HAP-1 (cell line): ENCODE data around the gene SIRPD.
A peak's percentile ranks its signal among the peaks of the same experiment; 100 is the strongest.

Source experiments
- DNase-seq, 2 experiments: peaks; one replicate each; pipeline ENCODE4 v3.0.0-alpha.2; 2016 to 2020; ENCODE audit warnings: low spot score in 2 of 2
- H3K27me3 ChIP-seq: fragments of 250-450 bp; sonication (Bioruptor Pico); 2 replicates; pipeline ENCODE4 v1.5.1; 2020; ENCODE audit warnings: low read depth, mild to moderate bottlenecking, moderate library complexity
- H3K36me3 ChIP-seq: fragments of 250-450 bp; sonication (Bioruptor Pico); replicated peaks from 2 replicates; pipeline ENCODE4 v1.5.1; 2020; ENCODE audit warnings: mild to moderate bottlenecking
- H3K4me1 ChIP-seq: fragments of 250-450 bp; sonication (Bioruptor Pico); 2 replicates; pipeline ENCODE4 v1.5.1; 2020; ENCODE audit warnings: mild to moderate bottlenecking
- H3K4me3 ChIP-seq: fragments of 250-450 bp; sonication (Bioruptor Pico); 2 replicates; pipeline ENCODE4 v1.5.1; 2020; ENCODE audit warnings: mild to moderate bottlenecking, moderate library complexity
- H3K9me3 ChIP-seq: fragments of 250-450 bp; sonication (Bioruptor Pico); 2 replicates; pipeline ENCODE4 v1.5.1; 2020; ENCODE audit warnings: mild to moderate bottlenecking, moderate library complexity
- in situ Hi-C: fragments of 300-500 bp; cut with MboI; formaldehyde crosslinking; loops from 3 replicates; pipeline ENCODE4 v1.14.3; 2020; ENCODE audit warnings: low sequenced_read_pairs, inconsistent platforms, mixed read lengths

Gene SIRPD

GRCh38 chr20:1527923-1528322 lies 29.6 kb downstream of the SIRPD start:
- Histone ChIP-seq H3K4me1 (no peaks in the 10 kb centered on the region), H3K9me3 (no peaks in the 10 kb centered on the region), H3K36me3 (no peaks in the 10 kb centered on the region), H3K27me3 (0 out of 2 replicates have a peak, but pooled peaks cover 3% of the 10 kb centered on the region), H3K4me3 (no peak overlapping the region)
- DNase-seq = no peak
- in situ Hi-C loops = no loop called here

GRCh38 chr20:1526896-1527295 lies 30.6 kb downstream of the SIRPD start:
- Histone ChIP-seq H3K4me3 (no peak overlapping the region), H3K4me1 (no peaks in the 10 kb centered on the region), H3K9me3 (no peaks in the 10 kb centered on the region), H3K36me3 (no peaks in the 10 kb centered on the region), H3K27me3 (0 out of 2 replicates have a peak, but pooled peaks cover 3% of the 10 kb centered on the region)
- DNase-seq = no peak
- in situ Hi-C loops = no loop called here

GRCh38 chr20:1526310-1526709 lies 31.2 kb downstream of the SIRPD start:
- Histone ChIP-seq H3K4me3 (no peak overlapping the region), H3K9me3 (no peaks in the 10 kb centered on the region), H3K4me1 (no peaks in the 10 kb centered on the region), H3K27me3 (0 out of 2 replicates have a peak, but pooled peaks cover 3% of the 10 kb centered on the region), H3K36me3 (no peaks in the 10 kb centered on the region)
- no peak for DNase-seq
- in situ Hi-C loops = no loop called here

- in situ Hi-C loops = no loop called here
- Histone ChIP-seq H3K27me3 (0 out of 2 replicates have a peak, but pooled peaks cover 3% of the 10 kb centered on the region), H3K9me3 (no peaks in the 10 kb centered on the region), H3K4me1 (no peaks in the 10 kb centered on the region), H3K4me3 (no peak overlapping the region), H3K36me3 (no peaks in the 10 kb centered on the region)
- DNase-seq = no peak
Observed at GRCh38 chr20:1524004-1524403, 33.5 kb downstream of the SIRPD start.

DNA sequence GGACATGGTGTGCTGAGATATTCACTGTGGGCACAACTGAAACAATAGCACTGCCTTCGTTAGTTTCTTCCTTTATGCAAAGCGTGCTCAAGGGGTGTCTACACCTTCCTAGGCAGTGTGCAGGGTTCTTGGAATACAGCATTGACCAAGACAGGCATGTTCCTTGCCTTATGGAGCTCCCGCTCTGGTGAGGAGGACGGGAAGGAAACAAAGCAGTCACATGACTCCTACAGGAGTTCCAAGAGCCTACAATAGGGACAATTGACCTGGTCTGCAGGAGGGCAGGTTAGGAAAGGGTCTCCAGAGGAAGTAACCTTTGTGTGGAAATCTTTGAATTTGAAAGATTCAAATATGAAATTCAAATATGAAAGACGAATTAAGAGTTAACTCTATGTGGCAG lies 40.5 kb downstream of the SIRPD start:
- Histone ChIP-seq H3K27me3 (no peaks in the 10 kb centered on the region), H3K9me3 (no peaks in the 10 kb centered on the region)
- in situ Hi-C loops = no loop called here

DNA sequence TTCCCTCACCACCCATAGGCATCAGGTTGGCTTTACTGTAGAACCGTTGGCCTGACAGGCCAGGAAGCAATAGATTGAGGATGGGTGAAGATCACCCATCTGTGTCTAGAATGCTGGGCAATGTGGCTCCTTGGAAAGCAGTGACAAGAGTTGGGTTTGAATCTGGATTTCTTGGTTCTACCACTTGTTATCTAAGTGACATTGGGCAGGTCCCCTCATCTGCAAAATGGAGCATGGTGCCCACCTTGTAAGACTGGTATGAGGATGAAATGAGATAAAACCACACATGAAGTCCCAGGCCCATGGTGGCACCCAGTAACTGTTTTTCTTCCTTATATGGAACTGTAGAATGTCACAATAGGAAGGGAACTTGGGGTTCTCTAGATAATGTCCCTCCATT lies 43.7 kb downstream of the SIRPD start:
- H3K36me3 ChIP-seq = no peaks in the 10 kb centered on the region
- in situ Hi-C loops = no loop called here
- H3K9me3 ChIP-seq = no peaks in the 10 kb centered on the region
- no peak for DNase-seq
- H3K4me1 ChIP-seq = no peaks in the 10 kb centered on the region
- no peak overlapping the region for H3K4me3 ChIP-seq
- no peaks in the 10 kb centered on the region for H3K27me3 ChIP-seq

More for the DNA sequence above, 40.5 kb downstream of the SIRPD start:
- DNase-seq = no peak
- H3K36me3 ChIP-seq = no peaks in the 10 kb centered on the region
- H3K4me1 ChIP-seq = no peaks in the 10 kb centered on the region
- no peak overlapping the region for H3K4me3 ChIP-seq

DNA sequence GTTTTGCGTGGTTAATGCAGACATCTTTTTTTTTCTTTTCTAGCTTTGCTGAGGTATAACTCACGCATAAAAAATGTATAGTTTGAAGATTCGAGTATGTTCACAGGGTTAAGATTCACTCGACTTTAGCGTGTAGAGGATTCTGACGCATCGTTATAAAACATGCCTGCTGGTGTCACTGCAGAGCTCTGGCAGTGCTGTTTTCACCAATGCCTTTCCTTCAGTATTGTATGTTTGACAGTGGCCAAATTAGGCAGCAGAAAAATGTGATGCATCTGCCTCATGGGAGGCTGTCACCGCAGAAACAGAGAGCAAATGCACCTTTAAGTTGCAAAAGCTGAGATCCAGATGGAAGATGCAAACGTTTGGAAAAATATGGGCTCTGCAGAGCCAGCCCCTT lies 48.3 kb downstream of the SIRPD start:
- in situ Hi-C loops = no loop called here
- no peak for DNase-seq
- no peaks in the 10 kb centered on the region for H3K36me3 ChIP-seq

GRCh38 chr20:1508574-1508973 lies 48.9 kb downstream of the SIRPD start:
- no peak overlapping the region for H3K4me3 ChIP-seq
- in situ Hi-C loops = no loop called here
- no peaks in the 10 kb centered on the region for H3K36me3 ChIP-seq
- no peaks in the 10 kb centered on the region for H3K4me1 ChIP-seq
- no peaks in the 10 kb centered on the region for H3K27me3 ChIP-seq
- no peaks in the 10 kb centered on the region for H3K9me3 ChIP-seq
- DNase-seq = no peak

More for the DNA sequence above, 48.3 kb downstream of the SIRPD start:
- H3K4me1 ChIP-seq = no peaks in the 10 kb centered on the region
- no peaks in the 10 kb centered on the region for H3K27me3 ChIP-seq
- H3K9me3 ChIP-seq = no peaks in the 10 kb centered on the region
- no peak overlapping the region for H3K4me3 ChIP-seq

- no peak overlapping the region for H3K4me3 ChIP-seq
- H3K36me3 ChIP-seq = no peaks in the 10 kb centered on the region
- H3K27me3 ChIP-seq = no peaks in the 10 kb centered on the region
- no peaks in the 10 kb centered on the region for H3K9me3 ChIP-seq
- in situ Hi-C loops = no loop called here
- no peak for DNase-seq
- H3K4me1 ChIP-seq = no peaks in the 10 kb centered on the region
Observed at GRCh38 chr20:1507276-1507675, 50.2 kb downstream of the SIRPD start.

DNA sequence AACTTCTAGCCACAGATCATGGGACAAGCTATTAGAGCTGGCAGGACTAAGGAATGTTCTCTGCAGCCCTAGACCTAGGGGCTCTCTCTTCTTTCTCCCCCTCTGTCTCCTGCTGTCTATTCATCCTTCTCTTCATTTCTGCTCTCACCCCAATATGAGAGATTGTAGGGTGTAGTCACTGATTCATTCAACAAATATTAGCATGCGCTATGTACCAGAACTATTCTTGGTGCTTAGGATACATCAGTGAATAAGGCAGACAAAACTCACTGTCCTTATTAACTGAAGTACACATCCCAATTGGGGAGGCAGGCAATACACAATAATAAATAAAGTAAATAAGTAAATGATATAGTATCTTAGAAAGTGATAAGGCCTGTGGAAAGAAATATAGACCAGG lies 51.6 kb downstream of the SIRPD start:
- H3K9me3 ChIP-seq = no peaks in the 10 kb centered on the region
- no peaks in the 10 kb centered on the region for H3K27me3 ChIP-seq
- H3K36me3 ChIP-seq = no peaks in the 10 kb centered on the region
- in situ Hi-C loops = no loop called here
- DNase-seq = no peak
- H3K4me1 ChIP-seq = no peaks in the 10 kb centered on the region
- no peak overlapping the region for H3K4me3 ChIP-seq

GRCh38 chr20:1505361-1505760 lies 52.1 kb downstream of the SIRPD start:
- no peak for DNase-seq
- in situ Hi-C loops = no loop called here
- no peaks in the 10 kb centered on the region for H3K36me3 ChIP-seq

GRCh38 chr20:1503564-1504227 lies 53.8 kb downstream of the SIRPD start:
- H3K4me3 ChIP-seq = no peak overlapping the region
- no peaks in the 10 kb centered on the region for H3K9me3 ChIP-seq
- no peaks in the 10 kb centered on the region for H3K27me3 ChIP-seq
- in situ Hi-C loops = no loop called here
- H3K4me1 ChIP-seq = no peaks in the 10 kb centered on the region
- no peaks in the 10 kb centered on the region for H3K36me3 ChIP-seq
- peak; percentile 82 for DNase-seq

More at GRCh38 chr20:1505361-1505760, 52.1 kb downstream of the SIRPD start:
- Histone ChIP-seq H3K27me3 (no peaks in the 10 kb centered on the region), H3K9me3 (no peaks in the 10 kb centered on the region), H3K4me1 (no peaks in the 10 kb centered on the region), H3K4me3 (no peak overlapping the region)

DNA sequence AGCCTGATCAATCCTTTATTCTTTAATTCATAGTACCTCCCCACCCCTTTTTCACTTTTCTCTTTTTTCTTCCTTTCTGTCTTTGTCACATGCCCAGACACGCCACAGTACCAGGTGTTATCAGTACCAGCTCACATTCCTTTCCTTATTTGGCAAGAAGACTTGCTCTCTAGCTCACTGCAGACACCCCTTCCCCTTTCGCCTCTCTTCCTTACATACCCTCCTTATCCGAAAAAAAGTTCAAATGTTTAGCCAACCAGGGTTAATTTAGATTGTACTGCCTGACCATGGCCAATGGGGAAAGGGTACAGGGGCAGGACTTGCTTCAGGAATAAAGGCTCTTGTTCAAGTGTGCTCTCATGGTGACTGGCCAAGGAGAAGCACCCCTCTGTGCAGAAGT lies 57.0 kb downstream of the SIRPD start:
- no peak for DNase-seq
- Histone ChIP-seq H3K4me3 (no peak overlapping the region), H3K9me3 (no peaks in the 10 kb centered on the region), H3K4me1 (no peaks in the 10 kb centered on the region), H3K27me3 (no peaks in the 10 kb centered on the region), H3K36me3 (no peaks in the 10 kb centered on the region)
- in situ Hi-C loops = no loop called here

DNA sequence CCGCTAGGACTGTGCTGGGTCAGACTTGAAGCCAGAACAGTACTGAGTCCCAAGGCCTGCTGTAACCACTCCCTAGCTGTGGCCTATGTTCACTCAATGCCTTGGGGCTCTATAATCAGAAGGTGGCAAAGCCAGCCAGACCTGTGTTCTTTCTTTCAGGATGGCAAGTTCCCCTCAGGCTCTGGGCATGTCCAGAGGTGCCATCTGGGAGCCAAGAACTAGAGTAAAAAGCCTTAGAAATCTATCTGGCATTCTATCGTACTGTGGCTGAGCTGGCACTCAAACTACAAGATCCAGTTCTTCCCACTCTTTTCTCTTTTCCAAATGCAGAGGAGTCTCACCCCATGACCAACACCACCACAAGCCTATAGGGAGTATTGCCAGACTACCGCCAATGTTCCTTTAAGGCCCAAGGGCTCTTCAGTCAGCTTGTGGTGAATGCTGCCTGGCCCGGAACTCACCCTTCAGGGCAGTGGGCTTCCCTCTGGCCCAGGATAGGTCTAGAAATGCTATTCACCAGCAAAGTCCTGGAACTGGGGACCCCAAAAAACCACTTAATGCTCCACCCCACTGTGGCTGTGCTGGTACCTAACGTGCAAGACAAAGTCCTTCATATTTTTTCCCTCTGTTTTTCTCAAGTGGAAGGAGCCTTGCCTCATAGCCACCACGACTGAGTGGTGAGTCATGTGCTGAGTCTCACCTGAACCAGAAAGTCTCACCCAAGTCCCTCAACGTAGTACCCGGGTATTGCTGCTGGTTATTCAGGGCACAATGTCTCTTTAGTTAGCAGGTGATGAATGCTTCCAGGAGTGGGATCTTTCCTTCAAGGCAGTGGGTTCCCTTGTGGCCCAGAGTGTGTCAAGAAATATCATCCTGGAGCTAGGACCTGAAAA lies 57.7 kb downstream of the SIRPD start:
- no peaks in the 10 kb centered on the region for H3K27me3 ChIP-seq
- no peaks in the 10 kb centered on the region for H3K36me3 ChIP-seq
- H3K4me1 ChIP-seq = no peaks in the 10 kb centered on the region
- in situ Hi-C loops = no loop called here
- no peak overlapping the region for H3K4me3 ChIP-seq
- no peaks in the 10 kb centered on the region for H3K9me3 ChIP-seq
- DNase-seq = no peak
